Measurements from ENCODE around the gene ARID3B.

- no peak for TF ChIP-seq POLR2A (IDR thresholded peaks at IDR 0.05)
- TF ChIP-seq, protein P1, sequence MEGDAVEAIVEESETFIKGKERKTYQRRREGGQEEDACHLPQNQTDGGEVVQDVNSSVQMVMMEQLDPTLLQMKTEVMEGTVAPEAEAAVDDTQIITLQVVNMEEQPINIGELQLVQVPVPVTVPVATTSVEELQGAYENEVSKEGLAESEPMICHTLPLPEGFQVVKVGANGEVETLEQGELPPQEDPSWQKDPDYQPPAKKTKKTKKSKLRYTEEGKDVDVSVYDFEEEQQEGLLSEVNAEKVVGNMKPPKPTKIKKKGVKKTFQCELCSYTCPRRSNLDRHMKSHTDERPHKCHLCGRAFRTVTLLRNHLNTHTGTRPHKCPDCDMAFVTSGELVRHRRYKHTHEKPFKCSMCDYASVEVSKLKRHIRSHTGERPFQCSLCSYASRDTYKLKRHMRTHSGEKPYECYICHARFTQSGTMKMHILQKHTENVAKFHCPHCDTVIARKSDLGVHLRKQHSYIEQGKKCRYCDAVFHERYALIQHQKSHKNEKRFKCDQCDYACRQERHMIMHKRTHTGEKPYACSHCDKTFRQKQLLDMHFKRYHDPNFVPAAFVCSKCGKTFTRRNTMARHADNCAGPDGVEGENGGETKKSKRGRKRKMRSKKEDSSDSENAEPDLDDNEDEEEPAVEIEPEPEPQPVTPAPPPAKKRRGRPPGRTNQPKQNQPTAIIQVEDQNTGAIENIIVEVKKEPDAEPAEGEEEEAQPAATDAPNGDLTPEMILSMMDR (IDR thresholded peaks at IDR 0.05) = no peak
Observed at GRCh38 chr15:74642734-74643664, 102.0 kb downstream of the ARID3B start.

Measured in testis (tissue), 2 donors.